CD1c-positive myeloid dendritic cell (primary cell): ENCODE measurements around the gene DNAH7.
"Not testable (repeated sequence)": the region's sequence is repeated elsewhere in the genome, so short reads cannot be mapped to it uniquely, and the experiment has no call there.

ENCODE experiments used
- DNase-seq: peaks from one replicate; pipeline ENCODE4 v3.0.0-alpha.2; 2016; ENCODE audit errors: extremely low spot score

The DNAH7 gene

GRCh38 chr2:195967336-195967735, 101.3 kb downstream of the DNAH7 start:
- no peak for DNase-seq

- DNase-seq, result peak; percentile 65
Measured at GRCh38 chr2:195961873-195962272, 106.8 kb downstream of the DNAH7 start.

- DNase-seq, result no peak
Measured at GRCh38 chr2:195959341-195959740, 109.3 kb downstream of the DNAH7 start.

GRCh38 chr2:195956725-195957124, 111.9 kb downstream of the DNAH7 start:
- DNase-seq, result no peak

- DNase-seq, result no peak
Measured at GRCh38 chr2:195945056-195945455, 123.6 kb downstream of the DNAH7 start.

- DNase-seq, result no peak
Measured at GRCh38 chr2:195937176-195937575, 131.5 kb downstream of the DNAH7 start.

GRCh38 chr2:195934484-195934883, 134.2 kb downstream of the DNAH7 start:
- DNase-seq, result no peak

- DNase-seq, result no peak
Measured at GRCh38 chr2:195929531-195929930, 139.1 kb downstream of the DNAH7 start.

GRCh38 chr2:195925120-195925519, 143.5 kb downstream of the DNAH7 start:
- no peak for DNase-seq

- no peak for DNase-seq
Measured at GRCh38 chr2:195923889-195924288, 144.7 kb downstream of the DNAH7 start.

- not testable (repeated sequence) for DNase-seq
Measured at GRCh38 chr2:195917021-195917600, 151.5 kb downstream of the DNAH7 start.

- no peak for DNase-seq
Measured at GRCh38 chr2:195912079-195912478, 156.6 kb downstream of the DNAH7 start.

- DNase-seq, result no peak
Measured at GRCh38 chr2:195910570-195910969, 158.1 kb downstream of the DNAH7 start.

GRCh38 chr2:195909926-195910325, 158.7 kb downstream of the DNAH7 start:
- no peak for DNase-seq

- DNase-seq, result no peak
Measured at GRCh38 chr2:195907474-195907873, 161.2 kb downstream of the DNAH7 start.

- DNase-seq, result no peak
Measured at GRCh38 chr2:195903956-195904355, 164.7 kb downstream of the DNAH7 start.

- DNase-seq, result no peak
Measured at GRCh38 chr2:195902857-195903256, 165.8 kb downstream of the DNAH7 start.

- DNase-seq, result no peak
Measured at GRCh38 chr2:195899226-195899625, 169.4 kb downstream of the DNAH7 start.

- no peak for DNase-seq
Measured at GRCh38 chr2:195898505-195899191, 170.0 kb downstream of the DNAH7 start.

- DNase-seq, result no peak
Measured at GRCh38 chr2:195891081-195891480, 177.6 kb downstream of the DNAH7 start.

- DNase-seq, result no peak
Measured at GRCh38 chr2:195879153-195879552, 189.5 kb downstream of the DNAH7 start.

GRCh38 chr2:195871326-195871725, 197.3 kb downstream of the DNAH7 start:
- no peak for DNase-seq

- DNase-seq, result no peak
Measured at GRCh38 chr2:195864316-195864715, 204.3 kb downstream of the DNAH7 start.

GRCh38 chr2:195863564-195863963, 205.1 kb downstream of the DNAH7 start:
- peak; percentile 37 for DNase-seq
